GM12891 (cell line): Measurements from ENCODE around the gene VMP1.
"Not testable (repeated sequence)": the region's sequence is repeated elsewhere in the genome, so short reads cannot be mapped to it uniquely, and the experiment has no call there.

Experiments
- DNase-seq: peaks from one replicate; pipeline ENCODE4 v3.0.0; 2011; ENCODE audit warnings: low spot score; ENCODE audit not compliant: insufficient read length
- FAIRE-seq: peaks from 2 replicates; lab custom pipeline; 2011; peaks lifted over from hg19 to GRCh38; lab: Jason Lieb, UNC
- PAX5 ChIP-seq: IDR thresholded peaks from 2 replicates; pipeline ENCODE4 v1.6.1; 2011; ENCODE audit warnings: low read length, moderate library complexity, mild to moderate bottlenecking; ENCODE audit not compliant: insufficient read depth, severe bottlenecking
- POLR2A ChIP-seq: IDR thresholded peaks from 2 replicates; pipeline ENCODE4 v1.6.1; 2011; ENCODE audit warnings: low read depth, low read length, control low read depth
- POLR2AphosphoS5 ChIP-seq: IDR thresholded peaks from 2 replicates; pipeline ENCODE4 v1.6.1; 2011; ENCODE audit warnings: low read depth, low read length, control low read depth
- POU2F2 ChIP-seq: IDR thresholded peaks from 2 replicates; pipeline ENCODE4 v1.6.1; 2011; ENCODE audit warnings: low read depth, mild to moderate bottlenecking, control low read depth, low read length, moderate library complexity
- SPI1 ChIP-seq: IDR thresholded peaks from 2 replicates; pipeline ENCODE4 v1.6.1; 2011; ENCODE audit warnings: low read depth, low read length, control low read depth
- TAF1 ChIP-seq: IDR thresholded peaks from 2 replicates; pipeline ENCODE4 v1.6.1; 2011; ENCODE audit warnings: low read depth, low read length, control low read depth

The VMP1 gene

DNA sequence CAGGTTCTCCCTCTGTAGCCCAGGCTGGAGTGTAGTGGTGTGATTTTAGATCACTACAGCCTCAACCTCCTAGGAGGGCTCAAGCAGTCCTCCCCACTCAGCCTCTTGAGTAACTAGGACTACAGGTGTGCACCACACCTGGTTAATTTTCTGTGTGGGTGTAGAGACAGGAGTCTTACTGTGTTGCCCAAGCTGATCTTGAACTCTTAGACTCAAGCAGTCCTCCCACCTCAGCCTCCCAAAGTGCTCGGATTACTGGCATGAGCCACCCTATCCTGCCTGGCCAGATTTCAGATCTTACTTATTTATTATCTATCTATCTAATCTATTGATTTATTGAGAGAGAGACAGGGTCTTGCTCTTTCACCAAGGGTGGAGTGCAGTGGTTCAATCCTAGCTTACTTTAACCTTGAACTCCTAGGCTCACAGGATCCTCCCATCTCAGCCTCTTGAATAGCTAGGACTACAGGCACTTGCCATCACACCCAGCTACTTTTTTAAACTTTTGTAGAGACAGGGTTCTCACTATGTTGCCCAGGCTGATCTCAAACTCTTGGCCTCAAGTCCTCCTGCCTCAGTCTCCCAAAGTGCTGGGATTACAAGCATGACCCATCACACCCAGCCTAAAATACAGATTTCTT, 123.5 kb downstream of the VMP1 start:
- TF ChIP-seq PAX5 (no peak), POU2F2 (no peak), TAF1 (no peak), SPI1 (no peak)
- no peak for DNase-seq
- no peak for FAIRE-seq

DNA sequence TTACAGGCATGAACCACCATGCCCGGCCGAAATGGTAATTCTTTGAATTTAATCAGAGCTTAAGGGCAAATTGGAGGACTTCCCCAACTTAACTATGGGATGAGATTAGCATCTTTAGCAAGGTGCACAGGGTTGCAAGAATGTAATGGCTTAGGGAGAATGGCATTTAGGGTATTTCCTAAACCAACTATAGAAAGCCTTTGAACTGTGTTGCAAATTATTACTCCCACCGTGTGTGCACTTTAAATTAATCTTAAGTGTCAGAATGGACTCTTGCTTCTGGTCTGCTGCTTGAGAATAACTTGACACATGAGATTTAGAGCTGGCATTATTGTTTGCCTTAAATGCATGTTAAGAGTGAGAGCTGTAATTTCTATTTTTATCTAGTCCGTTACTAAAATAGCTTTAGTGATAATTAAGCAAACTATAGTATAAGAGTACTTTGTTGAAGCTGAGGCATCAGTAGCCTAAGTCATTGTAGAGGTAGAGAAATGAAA, 125.5 kb downstream of the VMP1 start:
- DNase-seq (no peak), FAIRE-seq (no peak)
- no peak for TF ChIP-seq POLR2AphosphoS5
- TF ChIP-seq PAX5 = no peak
- no peak for TF ChIP-seq SPI1
- TF ChIP-seq POLR2A = no peak
- TF ChIP-seq TAF1 = no peak
- TF ChIP-seq POU2F2 = no peak

DNA sequence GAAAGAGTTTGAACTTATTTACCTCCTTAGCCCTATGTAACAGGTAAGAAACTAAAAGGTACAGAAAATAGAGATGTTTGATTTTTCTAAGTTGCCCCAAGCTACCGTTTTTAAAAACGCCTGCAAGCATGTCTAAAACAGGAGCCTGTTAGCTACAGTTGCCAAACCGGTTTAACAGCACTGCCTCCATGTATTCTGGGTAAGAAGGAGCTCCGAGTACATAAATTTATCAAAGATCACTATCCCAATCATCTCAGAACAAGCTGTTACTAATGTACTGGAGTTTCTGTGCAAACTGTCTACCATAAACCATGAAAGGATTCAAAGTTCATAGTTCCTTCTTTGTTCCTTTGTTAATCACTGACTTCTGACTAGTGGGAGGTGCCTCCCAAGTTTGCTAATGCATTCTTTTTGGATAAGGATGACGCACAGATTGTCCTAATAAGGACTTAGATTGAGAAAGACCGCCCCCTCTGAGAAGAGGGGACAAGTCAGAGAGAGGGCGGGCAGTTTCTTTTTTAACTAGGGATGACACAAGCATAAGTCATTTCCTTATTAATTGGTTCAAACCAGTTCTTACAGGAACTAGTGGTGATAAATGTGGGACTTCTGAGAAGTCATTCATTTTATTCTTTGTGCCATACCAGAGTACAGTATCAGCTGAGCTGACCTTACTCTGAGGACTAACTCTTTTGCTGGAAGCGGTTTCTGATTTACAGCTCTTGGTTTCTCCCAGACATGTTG, 130.0 kb downstream of the VMP1 start:
- FAIRE-seq = no peak
- DNase-seq = no peak
- TF ChIP-seq POLR2A = peak; percentile 100
- TF ChIP-seq SPI1 = no peak; the same call in 1 of the 2 replicates
- TF ChIP-seq TAF1 = peak; percentile 97
- peak; percentile 79 for TF ChIP-seq POU2F2
- no peak for TF ChIP-seq PAX5
- peak; percentile 99 for TF ChIP-seq POLR2AphosphoS5

DNA sequence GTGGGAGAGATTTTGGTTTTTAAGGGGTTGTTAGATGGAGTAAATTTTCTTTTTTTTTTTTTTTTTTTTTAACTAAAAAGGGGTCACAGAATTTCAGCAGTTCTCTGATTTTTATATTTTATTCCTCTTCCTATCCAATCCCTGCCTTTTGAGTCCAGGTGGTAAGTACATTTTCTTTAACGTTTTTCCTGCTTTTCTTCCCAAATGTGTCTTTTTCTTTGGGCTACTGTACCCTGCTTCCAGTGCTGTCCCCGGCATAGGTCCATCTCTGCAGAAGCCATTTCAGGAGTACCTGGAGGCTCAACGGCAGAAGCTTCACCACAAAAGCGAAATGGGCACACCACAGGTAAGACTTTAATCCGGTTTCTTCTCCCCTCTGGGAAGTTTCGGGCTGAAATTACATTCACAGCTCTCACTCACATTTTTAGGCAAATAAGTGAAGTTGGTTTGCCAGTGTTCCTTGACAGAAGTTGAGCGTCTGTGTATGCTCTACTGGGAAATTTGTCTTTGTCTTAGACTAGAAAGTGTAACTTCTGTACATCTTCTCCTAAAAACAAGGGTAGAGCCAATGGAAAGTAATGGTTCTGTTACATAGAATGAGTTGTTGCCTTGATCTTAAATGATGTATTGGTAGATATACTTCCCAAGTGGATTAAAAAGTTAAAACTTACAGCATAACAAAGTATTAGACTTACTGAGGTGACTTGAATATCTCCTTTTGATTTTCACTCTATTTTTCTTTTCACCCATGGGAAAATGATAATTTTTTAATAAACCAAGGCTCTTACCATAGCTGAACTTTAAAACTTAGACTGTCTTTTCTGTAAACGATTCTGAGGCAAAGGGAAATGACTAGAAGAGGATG, 130.8 kb downstream of the VMP1 start:
- no peak for FAIRE-seq
- TF ChIP-seq PAX5 = no peak
- no peak for TF ChIP-seq POU2F2
- no peak for TF ChIP-seq POLR2A
- TF ChIP-seq SPI1 = no peak
- no peak for TF ChIP-seq TAF1
- no peak for TF ChIP-seq POLR2AphosphoS5
- DNase-seq = no peak

DNA sequence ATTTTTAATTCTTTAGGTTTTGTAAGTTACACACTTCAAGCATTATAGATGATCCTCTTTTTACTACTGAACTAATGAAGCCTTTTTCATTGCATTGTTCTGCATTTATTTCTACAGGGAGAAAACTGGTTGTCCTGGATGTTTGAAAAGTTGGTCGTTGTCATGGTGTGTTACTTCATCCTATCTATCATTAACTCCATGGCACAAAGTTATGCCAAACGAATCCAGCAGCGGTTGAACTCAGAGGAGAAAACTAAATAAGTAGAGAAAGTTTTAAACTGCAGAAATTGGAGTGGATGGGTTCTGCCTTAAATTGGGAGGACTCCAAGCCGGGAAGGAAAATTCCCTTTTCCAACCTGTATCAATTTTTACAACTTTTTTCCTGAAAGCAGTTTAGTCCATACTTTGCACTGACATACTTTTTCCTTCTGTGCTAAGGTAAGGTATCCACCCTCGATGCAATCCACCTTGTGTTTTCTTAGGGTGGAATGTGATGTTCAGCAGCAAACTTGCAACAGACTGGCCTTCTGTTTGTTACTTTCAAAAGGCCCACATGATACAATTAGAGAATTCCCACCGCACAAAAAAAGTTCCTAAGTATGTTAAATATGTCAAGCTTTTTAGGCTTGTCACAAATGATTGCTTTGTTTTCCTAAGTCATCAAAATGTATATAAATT, 132.3 kb downstream of the VMP1 start:
- FAIRE-seq (no peak), DNase-seq (no peak)
- TF ChIP-seq POU2F2 (no peak), PAX5 (no peak), POLR2AphosphoS5 (no peak; the same call in 1 of the 2 replicates), POLR2A (no peak; the same call in 1 of the 2 replicates), TAF1 (no peak), SPI1 (no peak)

- no peak for FAIRE-seq
- TF ChIP-seq TAF1 (no peak; the same call in 1 of the 2 replicates), PAX5 (no peak), POLR2A (no peak; the same call in 1 of the 2 replicates), SPI1 (no peak), POLR2AphosphoS5 (no peak; the same call in 1 of the 2 replicates), POU2F2 (no peak)
- no peak for DNase-seq
Measured at GRCh38 chr17:59840329-59841090, 133.1 kb downstream of the VMP1 start.

DNA sequence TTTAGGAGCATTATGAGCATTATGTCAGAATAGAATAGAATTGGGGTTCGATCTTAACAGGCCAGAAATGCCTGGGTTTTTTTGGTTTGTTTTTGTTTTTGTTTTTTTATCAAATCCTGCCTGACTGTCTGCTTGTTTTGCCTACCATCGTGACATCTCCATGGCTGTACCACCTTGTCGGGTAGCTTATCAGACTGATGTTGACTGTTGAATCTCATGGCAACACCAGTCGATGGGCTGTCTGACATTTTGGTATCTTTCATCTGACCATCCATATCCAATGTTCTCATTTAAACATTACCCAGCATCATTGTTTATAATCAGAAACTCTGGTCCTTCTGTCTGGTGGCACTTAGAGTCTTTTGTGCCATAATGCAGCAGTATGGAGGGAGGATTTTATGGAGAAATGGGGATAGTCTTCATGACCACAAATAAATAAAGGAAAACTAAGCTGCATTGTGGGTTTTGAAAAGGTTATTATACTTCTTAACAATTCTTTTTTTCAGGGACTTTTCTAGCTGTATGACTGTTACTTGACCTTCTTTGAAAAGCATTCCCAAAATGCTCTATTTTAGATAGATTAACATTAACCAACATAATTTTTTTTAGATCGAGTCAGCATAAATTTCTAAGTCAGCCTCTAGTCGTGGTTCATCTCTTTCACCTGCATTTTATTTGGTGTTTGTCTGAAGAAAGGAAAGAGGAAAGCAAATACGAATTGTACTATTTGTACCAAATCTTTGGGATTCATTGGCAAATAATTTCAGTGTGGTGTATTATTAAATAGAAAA, 133.8 kb downstream of the VMP1 start:
- FAIRE-seq = peak; percentile 5
- TF ChIP-seq POLR2AphosphoS5 = peak; percentile 71
- DNase-seq = not testable (repeated sequence)

DNA sequence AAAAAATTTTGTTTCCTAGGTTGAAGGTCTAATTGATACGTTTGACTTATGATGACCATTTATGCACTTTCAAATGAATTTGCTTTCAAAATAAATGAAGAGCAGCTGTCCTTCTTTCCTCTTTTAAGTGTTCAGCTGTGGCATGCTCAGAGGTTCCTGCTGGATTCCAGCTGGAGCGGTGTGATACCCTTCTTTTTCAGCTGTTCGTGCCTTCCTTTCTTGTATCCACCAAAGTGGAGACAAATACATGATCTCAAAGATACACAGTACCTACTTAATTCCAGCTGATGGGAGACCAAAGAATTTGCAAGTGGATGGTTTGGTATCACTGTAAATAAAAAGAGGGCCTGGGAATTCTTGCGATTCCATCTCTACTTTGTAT, 134.4 kb downstream of the VMP1 start:
- not testable (repeated sequence) for FAIRE-seq, DNase-seq
